Measurements from ENCODE around the gene OBSCN.

Gene OBSCN

GRCh38 chr1:228417483-228418203, 209.8 kb downstream of the OBSCN start:
- TF ChIP-seq POLR2AphosphoS5 (IDR thresholded peaks at IDR 0.05; ENCODE audit: low read depth, low read length) (no peak), REST (IDR thresholded peaks at IDR 0.05; ENCODE audit: insufficient read depth in 1 of 2, low read depth in 2 of 2, low read length in 2 of 2) (no peak), TAF1 (IDR thresholded peaks at IDR 0.05; ENCODE audit: borderline replicate concordance, insufficient read depth, low read length) (no peak), FOXP2 (optimal IDR thresholded peaks at IDR 0.05; ENCODE audit: borderline replicate concordance, extremely low read depth, extremely low read length, insufficient read depth) (no peak), SIN3A (IDR thresholded peaks at IDR 0.05; ENCODE audit: borderline replicate concordance, insufficient read depth, low read length) (no peak)

- TF ChIP-seq SIN3A (IDR thresholded peaks at IDR 0.05; ENCODE audit: borderline replicate concordance, insufficient read depth, low read length) (no peak), POLR2AphosphoS5 (IDR thresholded peaks at IDR 0.05; ENCODE audit: low read depth, low read length) (no peak), REST (IDR thresholded peaks at IDR 0.05; ENCODE audit: insufficient read depth in 1 of 2, low read depth in 2 of 2, low read length in 2 of 2) (no peak), FOXP2 (optimal IDR thresholded peaks at IDR 0.05; ENCODE audit: borderline replicate concordance, extremely low read depth, extremely low read length, insufficient read depth) (no peak), TAF1 (IDR thresholded peaks at IDR 0.05; ENCODE audit: borderline replicate concordance, insufficient read depth, low read length) (no peak)
These were observed 213.4 kb downstream of the OBSCN start for GRCh38 chr1:228420968-228421826.

GRCh38 chr1:228423404-228424053, 215.7 kb downstream of the OBSCN start:
- TF ChIP-seq TAF1 (IDR thresholded peaks at IDR 0.05; ENCODE audit: borderline replicate concordance, insufficient read depth, low read length) (no peak), FOXP2 (optimal IDR thresholded peaks at IDR 0.05; ENCODE audit: borderline replicate concordance, extremely low read depth, extremely low read length, insufficient read depth) (no peak), SIN3A (IDR thresholded peaks at IDR 0.05; ENCODE audit: borderline replicate concordance, insufficient read depth, low read length) (no peak), REST (IDR thresholded peaks at IDR 0.05; ENCODE audit: insufficient read depth in 1 of 2, low read depth in 2 of 2, low read length in 2 of 2) (no peak), POLR2AphosphoS5 (IDR thresholded peaks at IDR 0.05; ENCODE audit: low read depth, low read length) (no peak)

- TF ChIP-seq FOXP2 (optimal IDR thresholded peaks at IDR 0.05; ENCODE audit: borderline replicate concordance, extremely low read depth, extremely low read length, insufficient read depth) = no peak
These were observed 217.1 kb downstream of the OBSCN start for GRCh38 chr1:228424685-228425660.
